ENCODE data around the gene IFT43. TPM values are rescaled to one million over a fixed set of nuclear protein-coding genes. Genes with fewer than 3 reads are reported as not detected.
A peak's percentile ranks its signal among the peaks of the same experiment; 100 is the strongest.

Gene IFT43
- polyA plus RNA-seq, 3 donors: 10.3 to 12.4 (median 10.5) TPM

GRCh38 chr14:75983019-75983358, 2.6 kb upstream of the IFT43 start:
- WGBS (ENCODE audit: insufficient coverage): 21% methylated on average over 3 of the region's 7 CpGs
- H3K27ac Mint-ChIP-seq: peak overlapping the region in 1 of 7 donors; percentile 46
- peaks cover 42% of the 10 kb centered on the region for H3K4me1 Mint-ChIP-seq

DNA sequence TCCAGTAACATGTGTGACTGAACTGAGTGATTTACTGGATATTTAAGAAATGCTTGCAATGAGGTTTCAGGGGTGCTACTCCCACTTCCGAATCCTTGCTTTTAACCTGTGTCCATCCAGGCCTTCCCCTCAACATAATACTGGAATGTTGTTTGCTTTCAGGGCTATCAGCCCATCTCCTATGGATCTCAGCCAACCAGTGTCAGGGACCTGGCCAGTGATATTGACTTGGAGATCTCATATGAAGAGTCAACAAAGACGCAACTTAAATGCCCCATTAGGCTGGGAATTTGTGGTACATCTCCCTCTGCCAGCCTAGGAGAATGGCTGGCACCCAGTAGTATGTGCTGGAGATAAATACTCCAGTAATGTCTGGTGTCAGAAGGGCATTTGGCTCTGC, 889 bp upstream of the IFT43 start:
- no peak overlapping the region for H3K27ac ChIP-seq (ENCODE audit: low read depth in 1 of 2, low read length in 2 of 2)
- TF ChIP-seq CTCF (IDR thresholded peaks at IDR 0.05): no peak
- Mint-ChIP-seq H3K9me3 (peaks cover 0 to 2% (median 0%) of the 10 kb centered on the region in 7 donors), H3K4me3 (no peak overlapping the region), H3K36me3 (peaks cover 0 to 1% of the 10 kb centered on the region in 2 donors), H3K27me3 (ENCODE audit: low read depth in 3 of 3) (peaks cover 15 to 31% (median 20%) of the 10 kb centered on the region in 3 donors), H3K4me1 (peaks cover 28% of the 10 kb centered on the region), H3K27ac (peak overlapping the region in 1 of 7 donors; percentile 76)
- peaks cover 0 to 11% of the 10 kb centered on the region in 2 donors for H3K27me3 ChIP-seq (ENCODE audit: control insufficient read depth in 2 of 2, insufficient read depth in 2 of 2, low read length in 2 of 2)
- no peaks in the 10 kb centered on the region for H3K79me2 ChIP-seq (ENCODE audit: insufficient read depth, low read length)
- H3K36me3 ChIP-seq (replicated peaks in 1 of 2; ENCODE audit: control insufficient read depth in 1 of 2, insufficient read depth in 2 of 2, low read length in 2 of 2): no peaks in the 10 kb centered on the region
- peaks cover 24 to 32% of the 10 kb centered on the region in 2 donors for H3K4me1 ChIP-seq (ENCODE audit: control insufficient read depth in 1 of 2, insufficient read depth in 2 of 2, low read length in 2 of 2)
- 86% methylated on average over 2 of the region's 2 CpGs for WGBS (ENCODE audit: insufficient coverage)
- no peak for DNase-seq
- intact Hi-C loops (cut with micrococcal nuclease): loop anchor here (5.0 to 10.0 kb wide), 2 partner anchors 168 to 410 kb away; partner anchors contain the start of genes FLVCR2 (in 1 of the 2) and GPATCH2L (in 1 of the 2)
- H3K9ac ChIP-seq (ENCODE audit: insufficient read depth, low read length, poor library complexity, severe bottlenecking): no peak overlapping the region
- H2AFZ ChIP-seq (ENCODE audit: insufficient read depth, low read depth, low read length, poor library complexity, severe bottlenecking): no peak overlapping the region
- no peak overlapping the region for H3K4me2 ChIP-seq (replicated peaks; ENCODE audit: extremely low read depth, low read length, poor library complexity, severe bottlenecking)
- no peaks in the 10 kb centered on the region for H3K9me3 ChIP-seq (replicated peaks in 1 of 2; ENCODE audit: control insufficient read depth in 1 of 2, insufficient read depth in 1 of 2, low read length in 2 of 2)
- H3K4me3 ChIP-seq (replicated peaks in 1 of 3; ENCODE audit: low read depth in 2 of 3, low read length in 3 of 3): no peak overlapping the region
- no peaks in the 10 kb centered on the region for H4K20me1 ChIP-seq (ENCODE audit: insufficient read depth, low read length)

More at GRCh38 chr14:75983019-75983358, 2.6 kb upstream of the IFT43 start:
- Mint-ChIP-seq H3K4me3 (peak overlapping the region; percentile 85 to 92), H3K9me3 (peaks cover 0 to 2% (median 0%) of the 10 kb centered on the region in 7 donors), H3K36me3 (peaks cover 0 to 1% of the 10 kb centered on the region in 2 donors), H3K27me3 (ENCODE audit: low read depth in 3 of 3) (peaks cover 17 to 40% (median 23%) of the 10 kb centered on the region in 3 donors)
- Histone ChIP-seq H3K4me2 (replicated peaks; ENCODE audit: extremely low read depth, low read length, poor library complexity, severe bottlenecking) (peak overlapping the region; percentile 88), H4K20me1 (ENCODE audit: insufficient read depth, low read length) (no peaks in the 10 kb centered on the region), H3K79me2 (ENCODE audit: insufficient read depth, low read length) (no peaks in the 10 kb centered on the region), H3K9ac (ENCODE audit: insufficient read depth, low read length, poor library complexity, severe bottlenecking) (no peak overlapping the region), H3K27ac (ENCODE audit: low read depth in 1 of 2, low read length in 2 of 2) (no peak overlapping the region), H3K9me3 (replicated peaks in 1 of 2; ENCODE audit: control insufficient read depth in 1 of 2, insufficient read depth in 1 of 2, low read length in 2 of 2) (no peaks in the 10 kb centered on the region), H3K4me3 (replicated peaks in 1 of 3; ENCODE audit: low read depth in 2 of 3, low read length in 3 of 3) (peak overlapping the region in 2 of 3 experiments; percentile 48 to 83), H3K4me1 (ENCODE audit: control insufficient read depth in 1 of 2, insufficient read depth in 2 of 2, low read length in 2 of 2) (peaks cover 27 to 32% of the 10 kb centered on the region in 2 donors), H3K27me3 (ENCODE audit: control insufficient read depth in 2 of 2, insufficient read depth in 2 of 2, low read length in 2 of 2) (peaks cover 0 to 11% of the 10 kb centered on the region in 2 donors), H2AFZ (ENCODE audit: insufficient read depth, low read depth, low read length, poor library complexity, severe bottlenecking) (peak overlapping the region; percentile 95), H3K36me3 (replicated peaks in 1 of 2; ENCODE audit: control insufficient read depth in 1 of 2, insufficient read depth in 2 of 2, low read length in 2 of 2) (no peaks in the 10 kb centered on the region)
- intact Hi-C loops (cut with micrococcal nuclease): loop anchor here (2.0 to 10.0 kb wide), 3 partner anchors 169 to 408 kb away; partner anchors contain the start of genes FLVCR2 (in 1 of the 2) and GPATCH2L (in 1 of the 2)
- DNase-seq: no peak
- TF ChIP-seq CTCF (IDR thresholded peaks at IDR 0.05): no peak
